Fibroblast of lung (primary cell): ENCODE data around the gene EFCAB8.

Experiments used
- EZH2 ChIP-seq: IDR thresholded peaks from 2 replicates; pipeline ENCODE4 v1.5.1; 2012; ENCODE audit warnings: low read length, control low read depth, mild to moderate bottlenecking; ENCODE audit errors: missing control alignments
- TF ChIP-seq, protein P1 (sequence below), 2 donors: IDR thresholded peaks in 1 of 2; conservative IDR thresholded peaks in 1 of 2; 1 replicate in 1 of 2; 2 replicates in 1 of 2; pipeline ENCODE4 v1.5.1; 2011 to 2012; ENCODE audit warnings: low read length in 2 of 2, control low read depth in 1 of 2, inconsistent platforms in 1 of 2, low read depth in 1 of 2, mild to moderate bottlenecking in 1 of 2

DNA sequence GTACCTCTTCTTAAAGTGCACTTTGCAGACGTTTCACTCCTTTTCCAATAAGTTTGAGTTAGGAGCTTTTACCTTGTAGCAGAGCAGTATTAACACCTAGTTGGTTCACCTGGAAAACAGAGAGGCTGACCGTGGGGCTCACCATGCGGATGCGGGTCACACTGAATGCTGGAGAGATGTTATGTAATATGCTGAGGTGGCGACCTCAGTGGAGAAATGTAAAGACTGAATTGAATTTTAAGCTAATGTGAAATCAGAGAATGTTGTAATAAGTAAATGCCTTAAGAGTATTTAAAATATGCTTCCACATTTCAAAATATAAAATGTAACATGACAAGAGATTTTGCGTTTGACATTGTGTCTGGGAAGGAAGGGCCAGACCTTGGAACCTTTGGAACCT lies 9.9 kb upstream of the EFCAB8 start:
- TF ChIP-seq, protein P1, sequence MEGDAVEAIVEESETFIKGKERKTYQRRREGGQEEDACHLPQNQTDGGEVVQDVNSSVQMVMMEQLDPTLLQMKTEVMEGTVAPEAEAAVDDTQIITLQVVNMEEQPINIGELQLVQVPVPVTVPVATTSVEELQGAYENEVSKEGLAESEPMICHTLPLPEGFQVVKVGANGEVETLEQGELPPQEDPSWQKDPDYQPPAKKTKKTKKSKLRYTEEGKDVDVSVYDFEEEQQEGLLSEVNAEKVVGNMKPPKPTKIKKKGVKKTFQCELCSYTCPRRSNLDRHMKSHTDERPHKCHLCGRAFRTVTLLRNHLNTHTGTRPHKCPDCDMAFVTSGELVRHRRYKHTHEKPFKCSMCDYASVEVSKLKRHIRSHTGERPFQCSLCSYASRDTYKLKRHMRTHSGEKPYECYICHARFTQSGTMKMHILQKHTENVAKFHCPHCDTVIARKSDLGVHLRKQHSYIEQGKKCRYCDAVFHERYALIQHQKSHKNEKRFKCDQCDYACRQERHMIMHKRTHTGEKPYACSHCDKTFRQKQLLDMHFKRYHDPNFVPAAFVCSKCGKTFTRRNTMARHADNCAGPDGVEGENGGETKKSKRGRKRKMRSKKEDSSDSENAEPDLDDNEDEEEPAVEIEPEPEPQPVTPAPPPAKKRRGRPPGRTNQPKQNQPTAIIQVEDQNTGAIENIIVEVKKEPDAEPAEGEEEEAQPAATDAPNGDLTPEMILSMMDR (conservative IDR thresholded peaks at IDR 0.05 in 1 of 2, IDR thresholded peaks at IDR 0.05 in 1 of 2; ENCODE audit: low read depth in 1 of 2, low read length in 2 of 2): no peak
- TF ChIP-seq EZH2: no peak
